ENCODE results near the gene LRRC75A.
"Not testable (repeated sequence)": the region's sequence is repeated elsewhere in the genome, so short reads cannot be mapped to it uniquely, and the experiment has no call there.

Gene LRRC75A

DNA sequence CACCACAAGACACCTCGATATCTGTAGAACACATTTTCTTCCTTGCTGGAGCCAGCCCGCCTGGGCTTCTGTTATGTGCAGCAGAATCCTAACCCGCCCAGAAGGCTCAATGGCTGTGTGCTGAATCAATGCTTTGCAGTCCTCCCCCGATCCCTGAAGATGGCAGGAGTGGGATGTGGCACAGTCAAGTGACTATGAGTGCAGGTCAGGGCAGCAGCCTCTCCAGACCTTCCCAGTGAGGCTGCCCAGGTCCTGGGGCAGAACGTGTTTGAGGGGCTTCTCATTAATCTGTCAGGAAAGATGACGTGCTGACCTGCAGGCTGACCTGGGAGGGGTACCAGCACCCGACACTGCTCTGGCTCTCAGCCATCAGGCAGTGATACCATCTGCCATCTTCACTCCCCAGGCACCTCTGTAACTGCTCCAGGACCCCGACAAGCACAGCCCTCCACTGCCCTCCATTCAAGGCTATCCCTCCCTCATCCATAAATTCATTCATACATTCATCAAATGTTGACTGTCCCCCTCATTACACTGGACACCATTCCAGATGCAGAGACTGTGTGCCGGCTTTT, 35.2 kb downstream of the LRRC75A start:
- DNase-seq (ENCODE audit: low read depth): no peak
- H3K4me3 ChIP-seq (ENCODE audit: control insufficient read depth, low read depth, low read length): no peak overlapping the region
- TF ChIP-seq, protein P1, sequence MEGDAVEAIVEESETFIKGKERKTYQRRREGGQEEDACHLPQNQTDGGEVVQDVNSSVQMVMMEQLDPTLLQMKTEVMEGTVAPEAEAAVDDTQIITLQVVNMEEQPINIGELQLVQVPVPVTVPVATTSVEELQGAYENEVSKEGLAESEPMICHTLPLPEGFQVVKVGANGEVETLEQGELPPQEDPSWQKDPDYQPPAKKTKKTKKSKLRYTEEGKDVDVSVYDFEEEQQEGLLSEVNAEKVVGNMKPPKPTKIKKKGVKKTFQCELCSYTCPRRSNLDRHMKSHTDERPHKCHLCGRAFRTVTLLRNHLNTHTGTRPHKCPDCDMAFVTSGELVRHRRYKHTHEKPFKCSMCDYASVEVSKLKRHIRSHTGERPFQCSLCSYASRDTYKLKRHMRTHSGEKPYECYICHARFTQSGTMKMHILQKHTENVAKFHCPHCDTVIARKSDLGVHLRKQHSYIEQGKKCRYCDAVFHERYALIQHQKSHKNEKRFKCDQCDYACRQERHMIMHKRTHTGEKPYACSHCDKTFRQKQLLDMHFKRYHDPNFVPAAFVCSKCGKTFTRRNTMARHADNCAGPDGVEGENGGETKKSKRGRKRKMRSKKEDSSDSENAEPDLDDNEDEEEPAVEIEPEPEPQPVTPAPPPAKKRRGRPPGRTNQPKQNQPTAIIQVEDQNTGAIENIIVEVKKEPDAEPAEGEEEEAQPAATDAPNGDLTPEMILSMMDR (IDR thresholded peaks at IDR 0.05; ENCODE audit: control insufficient read depth, insufficient read depth, low read depth, low read length, missing control alignments): no peak

DNA sequence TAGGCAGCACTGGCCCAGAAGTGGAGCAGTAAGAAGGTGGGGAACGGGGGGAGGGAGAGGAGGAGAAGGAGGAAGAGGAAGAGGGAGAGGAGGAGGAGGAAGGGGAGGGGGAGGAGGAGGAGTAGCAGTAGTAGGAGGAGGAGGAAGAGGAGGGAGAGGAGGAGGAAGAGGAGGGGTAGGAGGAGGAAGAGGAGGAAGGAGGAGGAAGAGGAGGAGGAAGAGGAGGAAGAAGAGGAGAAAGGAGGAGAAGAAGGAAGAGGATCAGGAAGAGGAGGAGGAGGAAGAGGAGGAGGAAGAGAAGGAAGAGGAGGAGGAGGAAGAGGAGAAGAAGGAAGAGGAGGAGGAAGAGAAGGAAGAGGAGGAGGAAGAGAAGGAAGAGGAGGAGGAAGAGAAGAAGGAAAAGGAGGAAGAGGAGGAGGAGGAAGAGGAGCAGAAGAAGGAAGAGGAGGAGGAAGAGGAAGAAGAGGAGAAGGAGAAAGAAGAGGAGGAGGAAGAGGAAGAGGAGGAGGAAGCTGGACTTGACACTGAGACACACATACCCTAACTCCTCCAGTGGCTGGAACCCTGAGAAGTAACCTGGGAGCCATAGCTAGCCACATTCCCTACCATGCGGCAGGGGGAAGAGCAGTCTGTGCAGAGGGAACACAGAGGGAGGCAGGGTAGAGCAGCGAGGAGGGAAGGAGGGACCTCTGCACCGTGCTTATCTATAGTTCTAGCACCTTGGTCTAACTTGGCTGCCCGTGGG, 35.8 kb downstream of the LRRC75A start:
- H3K4me3 ChIP-seq (ENCODE audit: control insufficient read depth, low read depth, low read length): no peak overlapping the region
- no peak for DNase-seq (ENCODE audit: low read depth)
- TF ChIP-seq, protein P1 (IDR thresholded peaks at IDR 0.05; ENCODE audit: control insufficient read depth, insufficient read depth, low read depth, low read length, missing control alignments): no peak

DNA sequence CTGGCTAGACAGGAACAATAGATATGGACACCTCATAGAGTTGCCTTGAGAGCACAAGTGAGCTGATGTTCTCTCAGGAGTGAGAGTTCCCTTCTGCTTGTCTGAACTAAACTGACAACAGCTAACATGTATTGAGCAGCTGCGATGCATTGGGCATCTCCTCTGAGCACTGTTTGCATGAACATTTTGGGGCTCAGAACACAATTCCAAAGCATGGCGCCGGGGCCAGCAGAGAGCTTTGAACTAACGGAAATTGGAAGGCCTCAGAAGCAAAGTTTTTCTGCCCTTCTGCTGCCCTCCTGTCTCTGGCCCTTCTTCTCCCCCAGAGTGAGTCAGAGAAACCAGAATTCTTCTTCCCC, 38.5 kb downstream of the LRRC75A start:
- no peak for DNase-seq (ENCODE audit: low read depth)
- TF ChIP-seq, protein P1 (IDR thresholded peaks at IDR 0.05; ENCODE audit: control insufficient read depth, insufficient read depth, low read depth, low read length, missing control alignments): no peak

DNA sequence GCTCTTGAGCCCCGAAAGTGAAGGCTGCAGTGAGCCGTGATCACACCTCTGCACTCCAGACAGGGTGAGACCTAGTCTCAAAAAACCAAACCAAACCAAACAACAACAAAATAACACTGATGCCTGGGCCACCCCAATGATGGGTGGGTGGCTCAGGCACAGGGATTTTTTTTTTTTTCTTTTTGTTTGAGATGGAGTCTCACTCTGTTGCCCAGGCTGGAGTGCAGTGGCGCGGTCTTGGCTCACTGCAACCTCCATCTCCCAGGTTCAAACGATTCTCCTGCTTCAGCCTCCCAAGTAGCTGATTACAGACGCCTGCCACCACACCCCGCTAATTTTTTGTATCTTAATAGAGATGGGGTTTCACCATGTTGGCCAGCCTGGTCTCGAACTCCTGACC, 39.7 kb downstream of the LRRC75A start:
- DNase-seq (ENCODE audit: low read depth); H3K4me3 ChIP-seq (ENCODE audit: control insufficient read depth, low read depth, low read length): not testable (repeated sequence)

More for the DNA sequence above, 38.5 kb downstream of the LRRC75A start:
- no peak overlapping the region for H3K4me3 ChIP-seq (ENCODE audit: control insufficient read depth, low read depth, low read length)

DNA sequence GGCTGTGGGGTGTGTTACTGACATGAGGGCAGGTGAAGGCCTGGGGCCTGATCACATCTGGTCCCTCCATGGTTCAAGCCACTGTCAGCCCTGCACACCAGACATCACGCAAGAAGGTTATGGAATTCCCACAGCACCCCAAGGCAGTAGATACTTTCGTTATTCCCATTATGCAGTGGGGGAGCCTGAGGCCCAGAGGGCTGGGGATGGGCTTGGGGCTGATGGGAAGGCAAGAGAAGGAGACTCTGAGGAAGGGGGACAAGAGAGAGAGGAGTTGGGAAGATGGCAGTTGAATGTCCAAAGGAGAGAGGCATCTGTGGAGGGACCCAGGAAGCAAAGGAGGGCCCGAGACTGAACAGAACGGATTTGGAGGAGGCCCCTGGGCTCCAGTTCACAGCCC, 42.0 kb downstream of the LRRC75A start:
- TF ChIP-seq, protein P1 (IDR thresholded peaks at IDR 0.05; ENCODE audit: control insufficient read depth, insufficient read depth, low read depth, low read length, missing control alignments): no peak
- H3K4me3 ChIP-seq (ENCODE audit: control insufficient read depth, low read depth, low read length): no peak overlapping the region
- DNase-seq (ENCODE audit: low read depth): no peak

DNA sequence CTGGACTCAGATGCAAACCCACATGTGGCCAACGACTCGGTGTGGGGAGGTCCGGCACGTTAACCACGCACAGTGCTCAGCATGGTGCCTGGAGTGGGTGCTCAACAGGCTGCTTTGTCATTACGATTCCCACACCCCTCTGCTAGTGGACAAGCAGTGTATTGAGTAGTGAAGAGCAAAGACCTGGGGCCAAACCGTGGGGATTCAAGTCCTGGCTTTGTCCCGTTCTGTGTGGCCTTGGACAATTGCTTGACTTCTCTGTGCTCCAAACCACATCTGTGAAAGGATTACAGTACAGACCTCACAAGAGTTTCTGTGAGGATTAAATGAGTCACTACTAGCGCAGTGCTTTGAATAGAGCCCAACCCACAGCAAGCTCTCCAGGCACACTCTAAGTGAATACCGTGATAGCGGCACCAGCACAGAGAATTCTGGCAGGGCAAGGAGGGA, 42.8 kb downstream of the LRRC75A start:
- TF ChIP-seq, protein P1 (IDR thresholded peaks at IDR 0.05; ENCODE audit: control insufficient read depth, insufficient read depth, low read depth, low read length, missing control alignments): no peak
- H3K4me3 ChIP-seq (ENCODE audit: control insufficient read depth, low read depth, low read length): no peak overlapping the region
- DNase-seq (ENCODE audit: low read depth): no peak

DNA sequence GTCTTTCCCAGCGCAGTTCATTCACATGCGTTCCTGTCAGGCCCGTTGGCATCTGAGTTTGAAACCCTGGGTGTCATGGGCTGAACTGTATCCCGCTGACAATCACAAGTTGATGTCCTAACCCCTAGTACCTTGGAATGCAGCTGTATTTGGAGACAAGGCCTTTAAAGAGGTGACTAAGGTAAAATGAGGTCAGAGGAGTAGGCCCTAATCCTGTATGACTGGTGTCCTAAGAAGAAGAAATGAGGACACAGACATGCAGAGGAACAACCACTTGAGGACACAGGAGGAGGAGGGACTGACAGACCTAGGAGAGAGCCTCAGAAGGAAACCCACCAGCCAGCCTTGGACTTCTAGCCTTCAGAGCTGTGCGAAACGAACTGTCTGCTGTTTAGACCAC, 43.5 kb downstream of the LRRC75A start:
- TF ChIP-seq, protein P1 (IDR thresholded peaks at IDR 0.05; ENCODE audit: control insufficient read depth, insufficient read depth, low read depth, low read length, missing control alignments): no peak
- DNase-seq (ENCODE audit: low read depth): no peak

More for the DNA sequence above, 43.5 kb downstream of the LRRC75A start:
- no peak overlapping the region for H3K4me3 ChIP-seq (ENCODE audit: control insufficient read depth, low read depth, low read length)
